Right lung (tissue), 5 donors: Measurements from ENCODE around the gene JPH2. TPM values are rescaled to one million over a fixed set of nuclear protein-coding genes. Genes with fewer than 3 reads are reported as not detected.

ENCODE experiments used
- DNase-seq, 2 donors: peaks; one replicate each; pipeline ENCODE4 v3.0.0-alpha.2; 2013
- polyA plus RNA-seq, 5 donors: library from polyadenylated mRNA; unstranded; fragments of 120-200 nt; gene quantifications; one replicate each; pipeline versions ENCODE4 v1.2.1 to v1.2.3, GENCODE V29; 2013; ENCODE audit warnings: inconsistent platforms in 1 of 5, low replicate concordance in 1 of 5; ENCODE audit not compliant: insufficient read length in 5 of 5, insufficient read depth in 1 of 5

Gene JPH2
- polyA plus RNA-seq, 5 donors = 0.87 to 4.4 (median 1.4) TPM

DNA sequence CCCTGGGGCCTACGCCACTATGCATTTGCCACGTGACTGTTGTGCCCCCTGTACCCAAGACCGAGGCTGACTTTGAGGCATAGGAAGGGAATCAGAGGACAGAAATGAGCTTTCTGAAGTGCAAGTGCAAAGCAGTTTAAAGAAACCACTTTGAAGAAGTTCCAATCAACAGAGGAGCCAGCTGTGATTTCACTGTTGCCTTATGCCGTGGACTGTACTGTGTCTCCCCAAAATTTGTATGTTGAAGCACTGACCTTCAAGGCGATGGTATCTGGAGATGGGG lies 111.1 kb downstream of the JPH2 start:
- no peak for DNase-seq

DNA sequence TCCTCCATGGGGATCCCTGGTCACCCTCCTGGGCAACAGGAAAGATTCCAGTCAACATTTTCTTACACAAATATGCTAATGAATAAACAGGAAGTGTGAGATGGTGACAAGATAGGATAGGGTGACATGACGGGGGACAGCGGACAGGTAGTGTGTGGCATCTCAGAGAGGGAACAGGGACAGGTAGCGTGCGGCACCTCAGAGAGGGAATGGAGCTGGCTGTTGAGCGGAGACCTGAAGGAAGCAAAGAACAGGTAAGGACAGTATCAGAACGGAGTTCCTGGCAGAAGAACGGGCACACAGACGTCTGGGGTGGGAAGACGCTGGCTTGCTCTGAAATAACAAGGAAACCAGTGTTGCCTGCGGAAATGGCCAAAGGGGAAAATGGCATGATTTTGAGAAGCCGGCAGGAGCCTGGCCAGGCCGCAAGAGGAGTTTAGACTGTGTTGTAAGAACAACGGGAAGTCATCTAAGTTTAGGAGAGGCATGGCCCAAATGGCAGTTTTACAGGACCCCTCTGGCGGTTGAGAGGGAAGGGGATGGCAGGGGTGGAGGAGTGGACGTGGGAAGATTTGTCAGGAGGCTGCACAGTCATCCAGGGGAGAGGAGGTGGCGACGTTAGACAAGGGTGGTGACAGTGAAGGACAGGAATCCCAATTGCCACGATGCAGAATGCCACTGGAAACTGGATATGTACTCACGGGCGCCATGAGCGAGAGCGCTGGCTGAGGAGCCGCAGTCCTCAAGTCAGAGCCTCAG lies 111.6 kb downstream of the JPH2 start:
- no peak for DNase-seq

DNA sequence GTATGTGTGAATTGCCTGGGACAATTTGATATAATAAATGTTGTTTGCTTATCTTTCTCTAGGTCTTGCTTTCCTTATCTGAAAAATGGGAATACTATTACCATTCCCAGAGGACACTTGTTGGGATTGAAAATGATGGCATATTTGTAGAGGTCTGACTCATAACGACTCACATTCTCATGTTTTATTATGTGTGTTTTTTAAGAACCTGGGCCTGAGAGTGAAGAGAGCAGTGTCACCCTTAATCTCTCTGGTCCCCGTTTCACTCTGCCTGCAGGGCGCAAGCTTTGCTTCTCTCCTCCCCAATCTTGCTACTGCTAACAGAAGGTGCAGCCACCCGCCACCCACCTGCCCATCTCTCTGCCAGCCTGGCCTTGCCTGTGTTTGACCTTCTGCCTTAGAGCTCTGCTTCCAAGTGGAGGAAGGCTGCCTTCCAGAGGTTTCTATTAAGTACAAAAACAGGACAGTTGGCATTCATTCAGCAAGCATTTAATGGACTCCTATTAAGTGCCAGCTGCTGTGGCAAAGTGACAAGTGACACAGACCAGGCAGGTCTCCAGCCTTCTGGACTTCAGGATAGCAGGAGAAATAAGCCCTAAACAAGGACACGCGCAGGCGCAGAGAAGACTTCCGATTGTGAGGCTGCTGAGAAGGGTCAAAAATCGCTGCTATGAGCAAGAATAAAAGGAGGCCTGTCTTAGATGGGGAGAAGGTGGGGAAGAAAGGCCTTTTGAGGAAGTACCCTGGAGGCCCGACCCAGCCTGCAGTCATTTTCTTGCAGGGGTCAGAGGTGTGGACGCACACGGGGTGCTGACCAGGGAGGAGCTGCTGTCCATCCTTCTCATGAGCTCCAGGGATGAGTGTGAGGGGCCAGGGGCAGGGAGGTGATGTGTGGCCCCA lies 112.5 kb downstream of the JPH2 start:
- DNase-seq = no peak

GRCh38 chr20:44073675-44074071 lies 113.3 kb downstream of the JPH2 start:
- no peak for DNase-seq

DNA sequence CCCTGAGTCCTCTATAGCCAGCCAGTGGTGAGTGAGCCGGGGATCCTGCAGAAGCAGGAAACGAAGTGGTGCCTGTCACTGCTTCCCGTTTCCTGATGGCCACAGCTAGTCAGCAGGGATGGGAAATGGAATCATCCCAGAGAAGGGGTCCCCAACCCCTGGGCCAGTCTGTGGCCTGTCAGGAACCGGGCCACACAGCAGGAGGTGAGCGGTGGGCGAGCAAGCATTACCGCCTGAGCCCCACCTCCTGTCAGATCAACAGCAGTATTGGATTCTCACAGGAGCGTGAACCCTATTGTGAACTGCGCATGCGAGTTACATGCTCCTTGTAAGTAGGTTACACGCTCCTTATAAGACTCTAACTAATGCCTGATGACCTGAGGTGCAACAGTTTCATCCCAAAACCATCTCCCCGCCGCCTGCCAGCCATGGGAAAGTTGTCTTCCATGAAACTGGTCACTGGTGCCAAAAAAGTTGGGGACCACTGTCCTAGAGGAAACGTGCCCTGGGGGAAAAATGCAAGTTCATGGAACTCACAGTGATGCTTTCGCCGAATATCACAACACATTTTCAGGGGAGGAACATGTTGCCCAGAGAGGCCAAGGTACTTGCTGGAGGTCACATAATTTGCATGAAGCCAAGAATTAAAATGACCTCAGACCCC lies 113.8 kb downstream of the JPH2 start:
- no peak for DNase-seq

- no peak for DNase-seq
Measured at GRCh38 chr20:44072384-44072783, 114.6 kb downstream of the JPH2 start.

- DNase-seq = no peak
Measured at GRCh38 chr20:44071526-44072111, 115.4 kb downstream of the JPH2 start.

- DNase-seq = no peak
Measured at GRCh38 chr20:44071057-44071456, 115.9 kb downstream of the JPH2 start.

DNA sequence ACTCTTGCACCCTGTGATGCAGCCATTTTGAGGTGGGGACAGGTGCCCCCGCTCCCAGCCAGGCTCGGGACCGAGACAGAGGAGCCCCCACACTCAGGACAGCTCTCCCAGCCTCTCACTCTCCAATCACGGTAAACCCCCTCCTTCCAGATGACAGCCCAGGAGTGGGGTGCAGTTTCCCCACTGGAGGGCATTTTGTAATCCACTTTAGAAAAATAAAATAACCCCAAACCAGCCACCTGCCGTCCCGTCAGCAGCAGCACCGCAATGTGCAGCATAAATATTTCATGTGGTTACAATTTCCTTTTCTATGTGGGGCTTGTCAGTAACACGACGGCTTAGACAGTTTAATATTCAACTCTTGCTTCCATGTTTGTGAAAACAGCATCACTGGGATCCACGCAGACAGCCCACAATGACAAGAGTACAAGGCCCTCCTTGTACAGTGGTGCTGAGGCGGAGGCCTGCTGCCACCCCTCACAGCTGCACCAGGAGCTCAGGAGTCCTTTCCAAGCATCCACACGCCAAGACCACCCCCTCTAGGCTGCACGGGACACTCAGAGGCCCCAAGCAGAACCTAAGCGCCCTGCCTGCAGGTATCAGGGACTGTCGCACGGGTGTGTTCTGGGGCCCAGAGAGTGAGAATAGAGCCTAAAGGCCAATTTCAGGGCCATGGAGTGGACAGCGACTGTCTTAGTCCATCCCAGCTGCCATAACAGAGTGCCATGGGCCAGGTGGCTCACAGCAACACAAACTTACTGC lies 116.7 kb downstream of the JPH2 start:
- DNase-seq = no peak

DNA sequence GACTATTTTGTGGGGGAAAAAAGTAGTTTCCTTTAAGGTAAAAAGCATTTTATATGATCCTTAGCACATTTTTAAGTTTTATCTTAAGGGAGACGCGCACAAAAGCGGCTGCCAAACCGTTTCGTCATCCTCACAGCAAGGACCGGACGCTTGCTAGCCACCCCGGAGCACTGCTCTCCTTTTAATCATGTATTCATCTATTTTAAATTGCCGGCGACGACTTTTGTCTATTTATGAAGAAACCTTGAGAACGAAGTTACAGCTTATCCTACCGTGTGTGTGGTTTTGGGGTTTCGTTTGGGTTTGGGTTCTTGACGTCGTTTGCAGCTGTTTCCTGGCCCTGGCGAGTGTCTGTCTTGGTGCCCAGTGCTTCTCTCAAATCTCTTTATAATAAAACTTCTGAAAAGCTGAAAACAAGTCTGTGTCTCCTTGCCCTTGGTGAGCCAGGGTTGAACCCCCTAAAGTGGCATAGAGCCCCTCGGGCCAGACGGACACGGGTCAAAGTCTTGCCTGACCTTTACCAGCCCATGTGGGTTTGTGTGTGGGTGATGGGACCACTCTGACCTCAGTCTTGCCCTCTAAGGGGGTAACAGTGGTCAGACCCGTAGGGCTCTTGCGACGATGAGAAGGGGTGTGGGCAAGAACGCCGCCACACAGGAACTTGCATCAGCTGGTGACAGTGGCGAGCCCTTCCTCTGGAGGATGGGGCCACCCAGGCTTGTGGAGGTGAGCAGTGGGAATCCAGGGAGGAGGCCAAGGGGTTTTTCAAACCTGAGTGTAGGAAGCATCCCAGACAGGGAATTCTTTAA lies 117.6 kb downstream of the JPH2 start:
- no peak for DNase-seq

- DNase-seq = no peak
Measured at GRCh38 chr20:44068316-44069201, 118.4 kb downstream of the JPH2 start.

- no peak for DNase-seq
Measured at GRCh38 chr20:44067650-44068081, 119.3 kb downstream of the JPH2 start.

- DNase-seq = no peak
Measured at GRCh38 chr20:44066645-44067606, 120.1 kb downstream of the JPH2 start.

- no peak for DNase-seq
Measured at GRCh38 chr20:44065401-44066340, 121.3 kb downstream of the JPH2 start.

DNA sequence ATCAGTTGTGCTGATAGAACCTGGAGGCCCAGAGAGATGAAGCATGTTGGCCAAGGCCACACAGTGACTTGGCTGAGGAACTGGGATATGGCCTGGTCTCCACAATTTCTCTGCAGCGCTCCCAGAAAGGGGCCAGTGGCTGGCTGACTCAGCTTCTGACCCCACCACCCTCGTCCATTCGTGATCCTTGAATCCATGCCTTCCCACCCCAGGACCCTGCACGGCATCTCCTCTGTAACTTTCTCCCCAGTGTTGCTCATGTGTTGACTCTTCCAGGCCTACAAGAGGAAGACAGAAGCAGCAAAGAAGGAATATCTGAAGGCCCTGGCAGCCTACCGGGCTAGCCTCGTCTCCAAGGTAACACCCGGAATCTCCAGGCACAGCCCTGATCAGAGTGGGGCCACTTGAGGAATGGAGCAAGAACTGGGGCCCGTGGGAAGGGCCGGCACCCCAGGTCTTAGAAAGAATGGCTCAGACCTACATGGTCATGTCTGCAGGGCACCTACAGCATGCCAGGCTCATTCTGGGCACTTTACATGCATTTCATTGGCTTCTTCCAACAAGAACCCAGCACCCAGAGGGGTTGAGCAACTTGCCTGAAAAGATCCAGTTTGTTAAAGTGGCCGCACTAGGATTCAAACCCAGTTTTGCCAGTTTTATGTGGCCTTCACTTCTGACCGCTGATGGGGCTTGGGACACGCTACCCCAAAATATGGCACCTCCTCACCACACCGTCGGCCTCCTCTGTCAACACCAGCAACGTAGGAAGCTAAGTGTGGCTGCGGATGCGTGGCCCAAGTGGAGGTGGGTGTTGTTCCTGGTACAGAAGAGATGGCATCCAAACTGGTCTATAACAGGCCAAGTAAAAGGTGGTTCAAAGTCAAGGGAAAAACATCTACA lies 122.2 kb downstream of the JPH2 start:
- DNase-seq = no peak
